GM18520 (cell line): ENCODE results near the gene MLPH.
"Not testable (repeated sequence)": the region's sequence is repeated elsewhere in the genome, so short reads cannot be mapped to it uniquely, and the experiment has no call there.

Experiments used
- ATAC-seq: cut with Tn5 transposase; IDR thresholded peaks from one replicate; pipeline ENCODE4 v1.9.1; 2021; ENCODE audit not compliant: unreplicated experiment

Gene MLPH

DNA sequence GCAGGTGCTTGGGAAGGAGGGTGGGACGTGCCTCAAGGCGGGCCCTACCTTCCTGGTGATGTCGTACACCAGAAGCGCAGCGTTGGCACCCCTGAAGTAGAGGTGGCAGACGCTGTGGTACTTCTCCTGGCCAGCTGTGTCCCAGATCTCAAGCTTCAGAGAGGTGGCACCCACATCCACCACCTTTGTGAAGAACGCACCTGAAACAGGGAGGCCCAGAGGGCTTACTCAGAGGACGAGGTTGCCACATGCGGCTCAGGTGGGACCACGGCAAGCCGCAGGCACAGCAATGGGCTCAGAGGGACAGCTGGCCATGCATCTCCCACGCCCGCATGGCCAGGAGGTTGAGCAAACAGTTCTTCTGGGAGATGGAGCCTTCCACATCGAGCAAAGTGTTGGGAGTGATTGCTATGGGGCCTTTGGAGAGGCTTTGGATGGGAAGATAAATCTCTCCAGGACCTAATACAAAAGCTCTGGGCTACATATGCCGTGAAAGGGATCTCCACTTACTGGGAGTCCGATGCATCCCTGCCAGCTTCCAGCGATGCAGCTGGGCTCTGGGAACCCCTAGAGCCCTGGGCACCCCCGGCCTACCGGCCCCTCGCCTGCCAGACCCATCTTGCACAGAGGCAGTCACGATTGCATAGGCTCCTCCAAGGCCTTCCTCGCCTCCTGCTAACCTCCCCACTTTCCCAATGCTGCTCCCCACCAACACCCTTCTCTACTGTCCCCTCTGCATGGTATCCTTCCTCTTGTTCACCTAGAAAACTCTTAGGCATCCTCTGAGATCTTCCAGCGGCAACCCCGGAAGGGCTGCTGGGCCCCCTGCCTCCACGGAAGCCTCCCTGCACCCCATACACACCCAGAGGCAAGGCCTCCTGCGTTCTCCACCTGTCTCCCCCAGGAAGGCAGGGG, 91.2 kb downstream of the MLPH start:
- no peak for ATAC-seq

GRCh38 chr2:237581326-237581725, 94.3 kb downstream of the MLPH start:
- ATAC-seq, result no peak

DNA sequence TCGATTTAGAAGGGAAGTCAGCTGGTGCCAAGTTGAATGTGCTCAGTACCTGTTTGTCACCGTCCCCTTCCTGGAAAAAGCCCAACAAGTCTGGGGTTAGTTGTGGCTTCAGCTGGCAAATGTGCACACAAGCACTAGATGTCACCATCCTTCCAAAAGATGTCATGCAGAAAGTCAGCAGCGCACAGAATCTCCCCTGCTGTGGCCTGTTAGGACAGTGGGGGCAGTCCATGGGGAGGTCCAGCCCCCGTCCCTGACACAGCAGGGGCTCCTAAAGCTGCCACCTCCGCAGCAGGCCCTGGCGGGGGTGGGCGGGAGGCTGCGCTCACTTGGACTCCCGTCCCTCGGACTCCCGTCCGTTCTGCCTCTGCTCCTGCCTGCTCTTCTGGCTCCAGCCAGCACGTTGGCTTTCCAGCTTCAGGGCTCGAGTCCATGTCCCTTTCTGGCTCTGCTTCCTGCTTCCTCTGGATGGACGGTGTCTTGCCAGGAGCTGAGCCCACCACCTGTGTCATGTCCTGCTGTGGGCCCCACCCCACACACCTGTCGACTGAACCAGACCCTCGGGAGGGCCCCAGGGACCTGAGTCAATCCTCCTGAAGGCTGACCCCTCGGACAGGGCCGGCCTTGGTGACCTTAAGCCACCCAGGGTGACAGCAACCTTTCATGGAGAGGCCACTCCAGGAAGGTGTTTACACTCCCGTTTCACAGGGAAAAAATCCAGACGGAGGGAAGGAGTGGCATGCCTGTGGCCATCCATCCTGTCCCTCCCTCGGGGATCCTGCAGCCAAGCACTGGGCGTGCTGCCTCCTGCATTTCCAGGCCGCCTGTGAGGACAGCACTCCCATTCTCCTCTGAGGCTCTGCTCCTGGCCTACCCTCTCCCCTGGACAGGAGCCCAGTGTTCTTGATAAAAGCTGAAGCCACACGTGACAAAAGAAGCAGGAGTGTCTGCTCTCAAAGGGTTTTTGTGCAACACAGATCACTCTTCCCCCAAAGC, 95.0 kb downstream of the MLPH start:
- ATAC-seq, result no peak

GRCh38 chr2:237583385-237584295, 96.6 kb downstream of the MLPH start:
- ATAC-seq, result no peak

GRCh38 chr2:237585590-237586221, 98.7 kb downstream of the MLPH start:
- no peak for ATAC-seq

GRCh38 chr2:237588044-237588696, 101.1 kb downstream of the MLPH start:
- ATAC-seq, result no peak

- ATAC-seq, result no peak
Observed at GRCh38 chr2:237590272-237591140, 103.5 kb downstream of the MLPH start, which contains the start of gene RAB17. TSS of gene RAB17 (minus strand) at chr2:237590734. CDS start at chr2:237586154, 4,580 bp downstream.

GRCh38 chr2:237591141-237591881, 104.3 kb downstream of the MLPH start:
- no peak for ATAC-seq

- no peak for ATAC-seq
Observed at GRCh38 chr2:237592425-237592980, 105.5 kb downstream of the MLPH start.

DNA sequence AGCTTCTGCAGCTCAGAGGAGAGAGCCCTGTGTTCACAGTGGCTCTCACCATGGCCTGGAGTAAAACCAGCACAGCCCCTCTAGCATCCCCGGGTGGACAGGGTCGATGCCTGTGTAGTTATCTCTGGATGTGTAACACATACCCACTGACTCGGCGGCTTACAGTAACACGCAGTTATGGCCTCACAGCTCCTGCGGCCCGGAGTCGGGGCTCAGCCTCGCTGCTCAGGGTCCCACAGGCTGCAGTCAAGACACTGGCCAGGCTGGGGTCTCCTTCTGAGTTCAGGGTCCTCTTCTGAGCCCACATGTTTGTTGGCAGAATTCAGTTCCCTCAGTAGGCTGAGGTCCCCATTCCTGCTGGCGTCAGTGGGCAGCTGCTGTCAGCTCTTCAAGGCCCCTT, 106.0 kb downstream of the MLPH start:
- ATAC-seq, result no peak

- ATAC-seq, result no peak
Observed at GRCh38 chr2:237593596-237594320, 106.7 kb downstream of the MLPH start.

DNA sequence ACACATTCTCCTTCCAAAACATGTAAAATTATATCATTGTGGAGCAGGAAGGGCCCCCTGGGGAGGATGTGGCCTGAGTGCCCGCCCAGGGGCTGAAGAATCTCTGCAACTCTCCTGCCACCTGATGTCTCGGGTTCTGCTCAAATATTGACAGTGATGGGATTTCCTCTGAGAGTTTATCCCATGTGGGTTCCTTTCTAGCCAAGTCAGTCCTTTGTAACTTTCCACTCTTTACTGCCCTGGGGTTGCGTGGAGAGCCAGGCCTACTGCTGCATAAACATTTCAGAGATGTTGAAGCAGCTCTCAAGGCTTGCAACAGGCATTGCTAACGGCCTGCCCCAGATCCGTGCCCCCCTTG, 107.4 kb downstream of the MLPH start:
- no peak for ATAC-seq

GRCh38 chr2:237595829-237596519, 108.9 kb downstream of the MLPH start:
- not testable (repeated sequence) for ATAC-seq

GRCh38 chr2:237596520-237597195, 109.6 kb downstream of the MLPH start:
- no peak for ATAC-seq

DNA sequence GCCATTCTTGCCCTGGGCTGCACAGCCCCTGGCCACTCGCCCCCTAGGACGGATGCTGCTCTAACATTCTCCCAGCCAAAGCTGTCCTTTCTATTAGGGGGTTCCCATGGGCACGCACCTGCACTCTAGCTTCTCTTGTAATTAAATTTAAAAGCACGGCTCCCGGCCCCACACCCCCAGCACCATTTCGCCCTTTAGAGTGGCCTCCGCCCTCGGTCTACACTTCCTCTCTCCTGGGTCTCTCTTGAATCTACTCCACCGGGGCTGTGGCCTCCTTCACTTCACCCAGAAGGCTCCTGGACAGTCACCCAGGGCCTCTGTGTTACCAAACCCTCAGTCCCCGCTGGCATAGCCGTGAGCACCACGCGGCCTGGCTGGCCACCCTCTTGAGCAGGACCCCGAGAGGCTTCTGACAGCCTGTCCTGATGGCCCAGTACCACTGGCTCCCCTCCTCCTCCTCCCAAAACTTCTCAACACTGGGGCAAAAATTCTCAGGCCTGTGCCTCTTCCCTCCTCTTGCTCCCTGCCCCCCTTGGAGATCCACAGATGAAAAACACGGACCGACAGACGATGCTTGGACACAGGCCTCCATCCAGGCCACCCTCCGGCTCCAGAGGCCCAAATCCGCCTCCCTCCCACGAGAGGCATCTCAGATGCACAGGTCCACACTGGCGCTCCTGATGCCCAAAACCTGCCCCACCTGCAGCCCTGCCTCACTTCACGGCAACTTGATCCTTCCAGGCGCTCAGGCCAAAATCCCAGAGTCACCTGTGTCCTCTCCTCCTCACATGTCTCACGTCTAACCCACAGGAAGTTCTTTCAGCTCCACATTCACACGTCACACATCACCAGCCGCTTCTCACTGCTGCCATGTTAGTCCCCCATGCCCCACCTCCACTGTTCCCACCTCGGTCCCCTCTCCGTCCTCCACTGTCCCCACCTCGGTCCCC, 110.4 kb downstream of the MLPH start:
- no peak for ATAC-seq
